Endodermal cell (in vitro differentiated cells): ENCODE measurements around the gene CDCA3. TPM values are rescaled to one million over a fixed set of nuclear protein-coding genes. Genes with fewer than 3 reads are reported as not detected.

Experiments used
- DNase-seq: peaks from one replicate; pipeline ENCODE4 v3.0.0-alpha.2; 2017
- H3K27ac ChIP-seq: 2 replicates; pipeline ENCODE4 v1.5.1; 2013; ENCODE audit warnings: mild to moderate bottlenecking, low read depth, low read length, moderate library complexity
- H3K27me3 ChIP-seq: 2 replicates; pipeline ENCODE4 v1.6.1; 2013; ENCODE audit warnings: mild to moderate bottlenecking, low read length, moderate library complexity; ENCODE audit not compliant: insufficient read depth, control insufficient read depth, poor library complexity, severe bottlenecking
- H3K36me3 ChIP-seq: 2 replicates; pipeline ENCODE4 v1.7.0; 2013; ENCODE audit warnings: mild to moderate bottlenecking, low read length, moderate library complexity; ENCODE audit not compliant: control insufficient read depth, insufficient read depth
- H3K4me1 ChIP-seq: one replicate; pipeline ENCODE4 v1.7.0; 2013; ENCODE audit warnings: low read length; ENCODE audit not compliant: control insufficient read depth, insufficient read depth
- H3K4me3 ChIP-seq: 2 replicates; pipeline ENCODE4 v1.5.1; 2013; ENCODE audit warnings: mild to moderate bottlenecking, low read length, moderate library complexity
- H3K9ac ChIP-seq: 2 replicates; pipeline ENCODE4 v1.6.1; 2013; ENCODE audit warnings: mild to moderate bottlenecking, low read length, moderate library complexity; ENCODE audit not compliant: poor library complexity, severe bottlenecking; ENCODE audit errors: extremely low read depth
- H3K9me3 ChIP-seq: 2 replicates; pipeline ENCODE4 v1.6.1; 2013; ENCODE audit warnings: mild to moderate bottlenecking, low read length, moderate library complexity; ENCODE audit not compliant: control insufficient read depth
- H3K27ac Mint-ChIP-seq: 2 replicates; pipeline ENCODE4 v1.8.0; 2020; ENCODE audit warnings: mixed read lengths
- H3K27me3 Mint-ChIP-seq: 2 replicates; pipeline ENCODE4 v1.8.0; 2021; ENCODE audit warnings: mild to moderate bottlenecking, mixed read lengths; ENCODE audit not compliant: insufficient read depth
- H3K36me3 Mint-ChIP-seq: 2 replicates; pipeline ENCODE4 v1.8.0; 2020; ENCODE audit warnings: low read depth, mixed read lengths
- H3K4me1 Mint-ChIP-seq: 2 replicates; pipeline ENCODE4 v1.8.0; 2020; ENCODE audit warnings: mixed read lengths
- H3K4me3 Mint-ChIP-seq: 2 replicates; pipeline ENCODE4 v1.8.0; 2020; ENCODE audit warnings: mild to moderate bottlenecking, moderate library complexity, mixed read lengths
- H3K9me3 Mint-ChIP-seq: 2 replicates; pipeline ENCODE4 v1.8.0; 2020; ENCODE audit warnings: mild to moderate bottlenecking, mixed read lengths
- WGBS, 2 experiments: methylation state at CpG; one replicate each; pipeline versions ENCODE4 v1.1.5 to v1.1.7; 2013; ENCODE audit warnings: missing lambda C conversion rate in 2 of 2, mixed read lengths in 1 of 2; ENCODE audit not compliant: insufficient coverage in 1 of 2, insufficient read length in 1 of 2; 5-methylcytosine and 5-hydroxymethylcytosine counted together
- total RNA-seq, 2 donors: library from RNA; stranded (reverse); fragmentation: NEBNext Ultra II Directional in 1 of 2; extraction: Animal tissue kit (Norgen Biotek cat#: 25700) in 1 of 2; gene quantifications; 2 replicates in 1 of 2; 3 replicates in 1 of 2; pipeline ENCODE4 v1.2.1, GENCODE V29; 2021
- TF ChIP-seq, protein P1 (sequence below): fragments of 200-600 bp; sonication (generic); conservative IDR thresholded peaks from 2 replicates; pipeline ENCODE4 v1.5.0; 2021; ENCODE audit warnings: antibody characterized with exemption, mild to moderate bottlenecking

The CDCA3 gene
- total RNA-seq, 2 donors from 2014 or later, result 53.1 to 63.9 TPM

DNA sequence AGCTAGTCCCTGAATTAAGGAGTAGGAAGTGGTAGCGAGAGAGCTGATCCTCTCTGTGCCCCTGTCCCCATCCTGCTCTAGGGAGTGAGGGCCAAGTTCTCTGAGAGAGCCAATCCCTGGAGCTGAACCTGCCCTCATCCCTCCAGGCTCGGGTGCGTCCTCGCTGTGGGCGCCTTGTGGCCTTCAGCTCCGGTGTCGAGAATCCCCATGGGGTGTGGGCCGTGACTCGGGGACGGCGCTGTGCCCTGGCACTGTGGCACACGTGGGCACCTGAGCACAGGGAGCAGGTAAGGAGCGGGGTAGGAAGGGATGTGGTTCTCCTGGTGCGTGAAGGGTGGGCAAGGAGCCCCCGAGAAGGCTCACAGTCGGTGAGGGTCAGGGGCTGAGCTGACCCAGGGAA lies 12.2 kb downstream of the CDCA3 start:
- 93 to 94% methylated on average over 7 to 16 of the region's 16 CpGs for WGBS, 2 experiments
- H3K27ac Mint-ChIP-seq, result no peak overlapping the region
- peaks cover 36% of the 10 kb centered on the region for H3K4me1 Mint-ChIP-seq
- no peak overlapping the region for H3K27ac ChIP-seq
- no peak overlapping the region for H3K4me3 Mint-ChIP-seq
- no peak overlapping the region for H3K9ac ChIP-seq
- peaks cover 53% of the 10 kb centered on the region for H3K36me3 Mint-ChIP-seq
- no peaks in the 10 kb centered on the region for H3K9me3 ChIP-seq
- peaks cover 4% of the 10 kb centered on the region for H3K4me1 ChIP-seq
- no peak overlapping the region for H3K4me3 ChIP-seq
- H3K27me3 Mint-ChIP-seq, result peaks cover 13% of the 10 kb centered on the region
- peaks cover 53% of the 10 kb centered on the region for H3K36me3 ChIP-seq
- H3K9me3 Mint-ChIP-seq, result no peaks in the 10 kb centered on the region
- TF ChIP-seq, protein P1, sequence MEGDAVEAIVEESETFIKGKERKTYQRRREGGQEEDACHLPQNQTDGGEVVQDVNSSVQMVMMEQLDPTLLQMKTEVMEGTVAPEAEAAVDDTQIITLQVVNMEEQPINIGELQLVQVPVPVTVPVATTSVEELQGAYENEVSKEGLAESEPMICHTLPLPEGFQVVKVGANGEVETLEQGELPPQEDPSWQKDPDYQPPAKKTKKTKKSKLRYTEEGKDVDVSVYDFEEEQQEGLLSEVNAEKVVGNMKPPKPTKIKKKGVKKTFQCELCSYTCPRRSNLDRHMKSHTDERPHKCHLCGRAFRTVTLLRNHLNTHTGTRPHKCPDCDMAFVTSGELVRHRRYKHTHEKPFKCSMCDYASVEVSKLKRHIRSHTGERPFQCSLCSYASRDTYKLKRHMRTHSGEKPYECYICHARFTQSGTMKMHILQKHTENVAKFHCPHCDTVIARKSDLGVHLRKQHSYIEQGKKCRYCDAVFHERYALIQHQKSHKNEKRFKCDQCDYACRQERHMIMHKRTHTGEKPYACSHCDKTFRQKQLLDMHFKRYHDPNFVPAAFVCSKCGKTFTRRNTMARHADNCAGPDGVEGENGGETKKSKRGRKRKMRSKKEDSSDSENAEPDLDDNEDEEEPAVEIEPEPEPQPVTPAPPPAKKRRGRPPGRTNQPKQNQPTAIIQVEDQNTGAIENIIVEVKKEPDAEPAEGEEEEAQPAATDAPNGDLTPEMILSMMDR, result no peak
- H3K27me3 ChIP-seq, result no peaks in the 10 kb centered on the region
- no peak for DNase-seq

DNA sequence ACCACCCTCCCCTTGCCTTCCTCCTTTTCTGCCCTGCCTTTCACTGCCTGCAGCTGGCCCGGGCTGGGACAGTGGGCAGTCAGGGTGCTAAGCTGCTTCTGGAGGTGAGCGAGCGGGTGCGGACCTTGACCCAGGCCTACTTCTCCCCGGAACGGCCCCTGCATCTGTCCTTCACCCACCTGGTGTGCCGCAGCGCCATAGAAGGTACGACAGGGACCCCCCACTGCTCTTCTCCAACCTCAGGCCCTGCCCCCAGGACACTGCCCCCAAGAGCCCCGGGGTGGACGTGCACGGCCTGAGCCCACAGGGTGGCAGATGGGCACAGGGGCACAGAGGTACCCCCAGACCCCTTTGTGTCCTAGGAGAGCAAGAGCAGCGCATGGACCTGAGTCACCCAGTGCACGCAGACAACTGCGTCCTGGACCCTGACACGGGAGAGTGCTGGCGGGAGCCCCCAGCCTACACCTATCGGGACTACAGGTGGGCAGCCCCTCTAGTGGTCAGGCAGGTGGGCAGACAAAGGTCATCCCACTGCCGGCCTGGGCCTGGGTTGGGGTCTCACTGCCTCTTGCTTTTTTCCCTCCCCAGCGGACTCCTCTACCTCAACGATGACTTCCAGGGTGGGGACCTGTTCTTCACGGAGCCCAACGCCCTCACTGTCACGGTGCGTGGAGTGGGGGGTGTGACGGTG lies 13.6 kb downstream of the CDCA3 start:
- 94 to 95% methylated on average over 20 to 26 of the region's 26 CpGs for WGBS, 2 experiments
- H3K9me3 ChIP-seq, result no peaks in the 10 kb centered on the region
- TF ChIP-seq, protein P1, result no peak

DNA sequence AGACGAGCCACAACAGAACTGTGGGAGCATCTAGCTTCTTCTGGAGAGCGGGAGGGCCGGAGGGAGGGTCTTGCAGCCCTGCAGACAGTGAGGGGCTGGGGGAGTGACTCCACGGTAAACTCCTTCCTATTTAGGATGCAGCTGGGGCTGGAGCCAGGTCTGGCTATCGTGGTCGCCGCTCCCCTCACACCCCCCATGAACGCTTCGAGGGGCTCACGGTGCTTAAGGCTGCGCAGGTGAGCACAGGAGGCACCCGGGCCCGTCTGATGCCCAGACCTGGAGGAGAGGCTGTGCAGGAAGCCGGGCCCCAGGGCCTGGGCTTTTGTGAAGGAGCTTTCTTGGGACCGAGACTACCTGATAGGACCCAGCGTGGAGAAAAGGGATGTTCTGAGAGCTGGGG lies 14.2 kb downstream of the CDCA3 start:
- Histone ChIP-seq H3K36me3 (peaks cover 57% of the 10 kb centered on the region), H3K9ac (no peak overlapping the region), H3K27me3 (no peaks in the 10 kb centered on the region), H3K4me3 (no peak overlapping the region), H3K27ac (no peak overlapping the region), H3K4me1 (peaks cover 4% of the 10 kb centered on the region), H3K9me3 (no peaks in the 10 kb centered on the region)
- Mint-ChIP-seq H3K27me3 (peaks cover 10% of the 10 kb centered on the region), H3K4me3 (no peak overlapping the region), H3K36me3 (peaks cover 61% of the 10 kb centered on the region), H3K4me1 (peaks cover 21% of the 10 kb centered on the region), H3K27ac (no peak overlapping the region), H3K9me3 (no peaks in the 10 kb centered on the region)
- DNase-seq, result no peak
- WGBS, 2 experiments, result 87 to 93% methylated on average over 10 to 16 of the region's 16 CpGs
- TF ChIP-seq, protein P1, result no peak

More for the DNA sequence above, 13.6 kb downstream of the CDCA3 start:
- Histone ChIP-seq H3K4me3 (no peak overlapping the region), H3K36me3 (peaks cover 56% of the 10 kb centered on the region), H3K4me1 (peaks cover 4% of the 10 kb centered on the region), H3K9ac (no peak overlapping the region), H3K27me3 (no peaks in the 10 kb centered on the region), H3K27ac (no peak overlapping the region)
- peaks cover 56% of the 10 kb centered on the region for H3K36me3 Mint-ChIP-seq
- DNase-seq, result no peak
- H3K27ac Mint-ChIP-seq, result no peak overlapping the region
- no peak overlapping the region for H3K4me3 Mint-ChIP-seq
- H3K4me1 Mint-ChIP-seq, result peaks cover 25% of the 10 kb centered on the region
- no peaks in the 10 kb centered on the region for H3K9me3 Mint-ChIP-seq
- peaks cover 10% of the 10 kb centered on the region for H3K27me3 Mint-ChIP-seq
